H9 (cell line): ENCODE results near the gene TBC1D4. TPM values are rescaled to one million over a fixed set of nuclear protein-coding genes. Genes with fewer than 3 reads are reported as not detected.
"Not testable (repeated sequence)": the region's sequence is repeated elsewhere in the genome, so short reads cannot be mapped to it uniquely, and the experiment has no call there.

ENCODE experiments used
- DNase-seq: peaks from one replicate; pipeline ENCODE4 v3.0.0-alpha.2; 2017
- H2AFZ ChIP-seq: one replicate; pipeline ENCODE4 v1.6.1; 2013; ENCODE audit warnings: mild to moderate bottlenecking, low read length, control low read depth, moderate library complexity
- H2AK5ac ChIP-seq: 2 replicates; pipeline ENCODE4 v1.6.1; 2013; ENCODE audit warnings: low read length, control low read depth, mixed read lengths; ENCODE audit not compliant: insufficient read length
- H2BK120ac ChIP-seq: one replicate; pipeline ENCODE4 v1.6.1; 2013; ENCODE audit warnings: low read depth, mild to moderate bottlenecking, low read length, control low read depth, inconsistent platforms; ENCODE audit not compliant: poor library complexity, severe bottlenecking
- H2BK12ac ChIP-seq: 2 replicates; pipeline ENCODE4 v1.6.1; 2013; ENCODE audit warnings: low read length, control low read depth, mixed read lengths, low read depth; ENCODE audit not compliant: insufficient read length
- H2BK15ac ChIP-seq: 2 replicates; pipeline ENCODE4 v1.6.1; 2013; ENCODE audit warnings: low read depth, low read length, control low read depth
- H2BK20ac ChIP-seq: one replicate; pipeline ENCODE4 v1.6.1; 2013; ENCODE audit warnings: low read depth, mild to moderate bottlenecking, low read length, control low read depth, inconsistent platforms; ENCODE audit not compliant: poor library complexity, severe bottlenecking
- H2BK5ac ChIP-seq: 2 replicates; pipeline ENCODE4 v1.6.1; 2013; ENCODE audit warnings: low read length, control low read depth, mixed read lengths; ENCODE audit not compliant: insufficient read length
- H3K14ac ChIP-seq: 2 replicates; pipeline ENCODE4 v1.6.1; 2013; ENCODE audit warnings: low read length, control low read depth; ENCODE audit not compliant: insufficient read depth
- H3K18ac ChIP-seq: 2 replicates; pipeline ENCODE4 v1.6.1; 2013; ENCODE audit warnings: low read depth, mild to moderate bottlenecking, mixed read lengths, low read length, control low read depth; ENCODE audit not compliant: insufficient read length
- H3K23ac ChIP-seq: 2 replicates; pipeline ENCODE4 v1.6.1; 2013; ENCODE audit warnings: low read length, control low read depth, mixed read lengths, low read depth; ENCODE audit not compliant: insufficient read length
- H3K23me2 ChIP-seq: 2 replicates; pipeline ENCODE4 v1.6.1; 2013; ENCODE audit warnings: low read depth, mild to moderate bottlenecking, mixed read lengths, low read length, control low read depth; ENCODE audit not compliant: insufficient read length, poor library complexity, severe bottlenecking
- H3K27ac ChIP-seq: 2 replicates; pipeline ENCODE4 v1.5.1; 2013; ENCODE audit warnings: low read length, control low read depth, mixed read lengths, low read depth; ENCODE audit not compliant: insufficient read length
- H3K27me3 ChIP-seq: 2 replicates; pipeline ENCODE4 v1.6.1; 2013; ENCODE audit warnings: low read length, control low read depth, inconsistent platforms; ENCODE audit not compliant: insufficient read depth
- H3K4ac ChIP-seq: 2 replicates; pipeline ENCODE4 v1.6.1; 2013; ENCODE audit warnings: low read depth, mild to moderate bottlenecking, control low read depth, inconsistent platforms, low read length, moderate library complexity
- H3K4me1 ChIP-seq: 2 replicates; pipeline ENCODE4 v1.6.1; 2013; ENCODE audit warnings: low read length, control low read depth, inconsistent platforms; ENCODE audit not compliant: insufficient read depth
- H3K4me2 ChIP-seq: 2 replicates; pipeline ENCODE4 v1.6.1; 2013; ENCODE audit warnings: low read length, control low read depth, mixed read lengths; ENCODE audit not compliant: insufficient read length, insufficient read depth
- H3K56ac ChIP-seq: 2 replicates; pipeline ENCODE4 v1.6.1; 2013; ENCODE audit warnings: low read depth, mild to moderate bottlenecking, mixed read lengths, low read length, control low read depth; ENCODE audit not compliant: insufficient read length
- H3K79me1 ChIP-seq: 2 replicates; pipeline ENCODE4 v1.6.1; 2013; ENCODE audit warnings: low read depth, mild to moderate bottlenecking, moderate library complexity, low read length, control low read depth, inconsistent platforms; ENCODE audit not compliant: insufficient read depth, poor library complexity, severe bottlenecking
- H3K79me2 ChIP-seq: 2 replicates; pipeline ENCODE4 v1.6.1; 2013; ENCODE audit warnings: low read length, control low read depth, inconsistent platforms; ENCODE audit not compliant: insufficient read depth
- H3K9ac ChIP-seq: 2 replicates; pipeline ENCODE4 v1.6.1; 2013; ENCODE audit warnings: low read length, control low read depth, mixed read lengths; ENCODE audit not compliant: insufficient read length; ENCODE audit errors: extremely low read depth
- H3K9me3 ChIP-seq: one replicate; pipeline ENCODE4 v1.6.1; 2013; ENCODE audit warnings: low read depth, low read length, inconsistent platforms; ENCODE audit not compliant: control insufficient read depth
- H3T11ph ChIP-seq: one replicate; pipeline ENCODE4 v1.6.1; 2013; ENCODE audit warnings: mild to moderate bottlenecking, low read length, control low read depth, inconsistent platforms
- H4K20me1 ChIP-seq: one replicate; pipeline ENCODE4 v1.6.1; 2013; ENCODE audit not compliant: control insufficient read depth, insufficient read length, insufficient read depth
- H4K5ac ChIP-seq: 2 replicates; pipeline ENCODE4 v1.6.1; 2013; ENCODE audit warnings: low read depth, mild to moderate bottlenecking, mixed read lengths, low read length, control low read depth; ENCODE audit not compliant: insufficient read length
- H4K8ac ChIP-seq: replicated peaks from 2 replicates; pipeline ENCODE4 v1.6.1; 2013; ENCODE audit warnings: low read length, control low read depth, mixed read lengths, low read depth; ENCODE audit not compliant: insufficient read length
- H4K91ac ChIP-seq: 2 replicates; pipeline ENCODE4 v1.6.1; 2013; ENCODE audit warnings: low read depth, mild to moderate bottlenecking, moderate library complexity, mixed read lengths, low read length, control low read depth; ENCODE audit not compliant: insufficient read length
- H3K27ac Mint-ChIP-seq, 3 experiments: 2 replicates in 2 of 3; 3 replicates in 1 of 3; pipeline ENCODE4 v1.8.0; 2020 to 2021; ENCODE audit warnings: mixed read lengths in 3 of 3, mild to moderate bottlenecking in 1 of 3, moderate library complexity in 1 of 3
- H3K27me3 Mint-ChIP-seq: 2 replicates; pipeline ENCODE4 v1.8.0; 2021; ENCODE audit warnings: low read depth, mild to moderate bottlenecking, moderate library complexity, mixed read lengths
- H3K36me3 Mint-ChIP-seq, 3 experiments: 2 replicates in 2 of 3; 3 replicates in 1 of 3; pipeline ENCODE4 v1.8.0; 2020 to 2021; ENCODE audit warnings: low read depth in 3 of 3, mixed read lengths in 3 of 3; ENCODE audit not compliant: insufficient read depth in 1 of 3
- H3K4me1 Mint-ChIP-seq, 2 experiments: 2 replicates each; pipeline ENCODE4 v1.8.0; 2020; ENCODE audit warnings: mixed read lengths in 2 of 2
- H3K4me3 Mint-ChIP-seq, 2 experiments: 2 replicates in 1 of 2; 3 replicates in 1 of 2; pipeline ENCODE4 v1.8.0; 2020 to 2021; ENCODE audit warnings: mild to moderate bottlenecking in 2 of 2, mixed read lengths in 2 of 2, moderate library complexity in 1 of 2
- H3K9me3 Mint-ChIP-seq, 2 experiments: 2 replicates in 1 of 2; 3 replicates in 1 of 2; pipeline ENCODE4 v1.8.0; 2020; ENCODE audit warnings: mild to moderate bottlenecking in 2 of 2, mixed read lengths in 2 of 2, moderate library complexity in 1 of 2
- CTCF ChIP-seq: fragments of 200-600 bp; sonication (generic); conservative IDR thresholded peaks from 3 replicates; pipeline ENCODE4 v1.8.0; 2021; ENCODE audit warnings: antibody characterized with exemption, mild to moderate bottlenecking
- WGBS: extraction: QIAGEN DNeasy Blood & Tissue Kit; methylation state at CpG from one replicate; pipeline ENCODE4 v1.1.7; 2013; ENCODE audit warnings: missing lambda C conversion rate, low lambda C conversion rate, mixed read lengths; ENCODE audit not compliant: insufficient read length; ENCODE audit errors: extremely low coverage; 5-methylcytosine and 5-hydroxymethylcytosine counted together
- total RNA-seq: library from RNA; stranded (reverse); gene quantifications from 2 replicates; pipeline ENCODE4 v1.2.1, GENCODE V29; 2021

Gene TBC1D4
- total RNA-seq, 1 experiment from 2014 or later = 10.5 TPM

GRCh38 chr13:75250526-75251178, 231.3 kb downstream of the TBC1D4 start:
- no peaks in the 10 kb centered on the region for H3K27me3 Mint-ChIP-seq
- H3K4me1 ChIP-seq = no peaks in the 10 kb centered on the region
- no peak overlapping the region for H2BK15ac ChIP-seq
- TF ChIP-seq CTCF = no peak
- WGBS = no CpG with 5 or more reads among the region's 7 CpGs
- H3K27ac Mint-ChIP-seq = no peak overlapping the region
- no peak for DNase-seq
- H3K14ac ChIP-seq = no peak overlapping the region
- no peaks in the 10 kb centered on the region for H4K20me1 ChIP-seq
- H3K9me3 Mint-ChIP-seq = peaks cover 16 to 20% of the 10 kb centered on the region in 2 experiments
- H3K9ac ChIP-seq = no peak overlapping the region
- no peak overlapping the region for H3K4me2 ChIP-seq
- no peak overlapping the region for H2BK120ac ChIP-seq
- no peaks in the 10 kb centered on the region for H3K79me2 ChIP-seq
- no peak overlapping the region for H3K56ac ChIP-seq
- no peak overlapping the region for H3K4me3 Mint-ChIP-seq
- no peak overlapping the region for H3K23ac ChIP-seq
- H2AFZ ChIP-seq = no peak overlapping the region
- H3K36me3 Mint-ChIP-seq = peaks cover 4 to 16% (median 14%) of the 10 kb centered on the region in 3 experiments; a peak in 6 of 7 replicates
- H3K4me1 Mint-ChIP-seq = no peaks in the 10 kb centered on the region
- H3T11ph ChIP-seq = no peak overlapping the region
- no peak overlapping the region for H4K5ac ChIP-seq
- no peaks in the 10 kb centered on the region for H3K9me3 ChIP-seq
- no peak overlapping the region for H2AK5ac ChIP-seq
- H2BK5ac ChIP-seq = no peak overlapping the region
- H4K91ac ChIP-seq = no peak overlapping the region
- H2BK12ac ChIP-seq = no peak overlapping the region
- no peak overlapping the region for H3K18ac ChIP-seq
- H3K23me2 ChIP-seq = no peaks in the 10 kb centered on the region
- H4K8ac ChIP-seq = no peak overlapping the region
- no peaks in the 10 kb centered on the region for H3K79me1 ChIP-seq
- no peaks in the 10 kb centered on the region for H3K27me3 ChIP-seq
- no peak overlapping the region for H3K4ac ChIP-seq
- no peak overlapping the region for H2BK20ac ChIP-seq
- no peak overlapping the region for H3K27ac ChIP-seq

- not testable (repeated sequence) for H4K20me1 ChIP-seq, H3K27me3 Mint-ChIP-seq, H3K23ac ChIP-seq, H3K4me2 ChIP-seq, H2BK120ac ChIP-seq, H3K9ac ChIP-seq, H3K18ac ChIP-seq, H2BK20ac ChIP-seq, H2BK15ac ChIP-seq, H2AK5ac ChIP-seq, H3K4me1 Mint-ChIP-seq, H3K79me2 ChIP-seq, H4K91ac ChIP-seq, H3K9me3 ChIP-seq, H4K8ac ChIP-seq, H3K27me3 ChIP-seq, H3K4me3 Mint-ChIP-seq, H3K79me1 ChIP-seq, H3K23me2 ChIP-seq, DNase-seq, H2BK5ac ChIP-seq, H3K27ac Mint-ChIP-seq, H4K5ac ChIP-seq, H3K56ac ChIP-seq, H3K14ac ChIP-seq, H3K27ac ChIP-seq, H3K4ac ChIP-seq, H2AFZ ChIP-seq, H3T11ph ChIP-seq, H2BK12ac ChIP-seq, H3K4me1 ChIP-seq
- H3K9me3 Mint-ChIP-seq = peaks cover 29 to 32% of the 10 kb centered on the region in 2 experiments
- peaks cover 4 to 19% (median 18%) of the 10 kb centered on the region in 3 experiments; a peak in 6 of 7 replicates for H3K36me3 Mint-ChIP-seq
- 100% methylated on average over 3 of the region's 5 CpGs for WGBS
Observed at GRCh38 chr13:75245578-75245977, 236.4 kb downstream of the TBC1D4 start.
